ENCODE measurements around the gene LRBA. TPM values are rescaled to one million over a fixed set of nuclear protein-coding genes. Genes with fewer than 3 reads are reported as not detected.

Gene LRBA
- total RNA-seq, 3 donors from 2014 or later, result 26.9 to 138 (median 93.7) TPM

DNA sequence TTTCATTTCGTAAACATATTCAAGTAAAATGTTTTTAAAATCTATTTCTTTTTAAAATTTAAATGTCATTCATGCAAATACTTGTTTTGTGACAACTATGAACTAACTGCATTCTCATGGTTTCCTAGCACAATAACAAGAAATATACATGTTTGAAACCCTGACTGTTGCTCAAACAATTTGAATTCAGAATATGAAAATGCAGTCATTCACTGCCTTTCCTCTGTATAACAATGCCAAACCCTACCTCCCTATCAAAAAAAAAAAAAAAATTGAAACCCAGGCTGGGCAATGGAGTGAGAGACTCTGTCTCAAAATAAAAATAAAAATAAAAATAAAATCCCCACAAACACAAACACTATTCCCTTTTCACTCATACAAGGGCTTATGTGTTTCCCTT is 391.0 kb downstream of the LRBA start:
- TF ChIP-seq, protein P1, sequence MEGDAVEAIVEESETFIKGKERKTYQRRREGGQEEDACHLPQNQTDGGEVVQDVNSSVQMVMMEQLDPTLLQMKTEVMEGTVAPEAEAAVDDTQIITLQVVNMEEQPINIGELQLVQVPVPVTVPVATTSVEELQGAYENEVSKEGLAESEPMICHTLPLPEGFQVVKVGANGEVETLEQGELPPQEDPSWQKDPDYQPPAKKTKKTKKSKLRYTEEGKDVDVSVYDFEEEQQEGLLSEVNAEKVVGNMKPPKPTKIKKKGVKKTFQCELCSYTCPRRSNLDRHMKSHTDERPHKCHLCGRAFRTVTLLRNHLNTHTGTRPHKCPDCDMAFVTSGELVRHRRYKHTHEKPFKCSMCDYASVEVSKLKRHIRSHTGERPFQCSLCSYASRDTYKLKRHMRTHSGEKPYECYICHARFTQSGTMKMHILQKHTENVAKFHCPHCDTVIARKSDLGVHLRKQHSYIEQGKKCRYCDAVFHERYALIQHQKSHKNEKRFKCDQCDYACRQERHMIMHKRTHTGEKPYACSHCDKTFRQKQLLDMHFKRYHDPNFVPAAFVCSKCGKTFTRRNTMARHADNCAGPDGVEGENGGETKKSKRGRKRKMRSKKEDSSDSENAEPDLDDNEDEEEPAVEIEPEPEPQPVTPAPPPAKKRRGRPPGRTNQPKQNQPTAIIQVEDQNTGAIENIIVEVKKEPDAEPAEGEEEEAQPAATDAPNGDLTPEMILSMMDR (IDR thresholded peaks at IDR 0.05), result no peak
- TF ChIP-seq POLR2AphosphoS5 (IDR thresholded peaks at IDR 0.05), result no peak
- no peak for TF ChIP-seq POLR2A (IDR thresholded peaks at IDR 0.05)
- intact Hi-C loops (cut with DNase I; ENCODE audit: low total_unique reads), result no loop called here
- H3K27me3 ChIP-seq, result no peaks in the 10 kb centered on the region
- H3K9me3 ChIP-seq, result no peaks in the 10 kb centered on the region
- no peak overlapping the region for H3K4me3 ChIP-seq
- no peak overlapping the region for H3K27ac ChIP-seq
- no peak for DNase-seq (ENCODE audit: low spot score in 2 of 2)
- H3K4me1 ChIP-seq, result no peaks in the 10 kb centered on the region
- H3K36me3 ChIP-seq, result no peaks in the 10 kb centered on the region

DNA sequence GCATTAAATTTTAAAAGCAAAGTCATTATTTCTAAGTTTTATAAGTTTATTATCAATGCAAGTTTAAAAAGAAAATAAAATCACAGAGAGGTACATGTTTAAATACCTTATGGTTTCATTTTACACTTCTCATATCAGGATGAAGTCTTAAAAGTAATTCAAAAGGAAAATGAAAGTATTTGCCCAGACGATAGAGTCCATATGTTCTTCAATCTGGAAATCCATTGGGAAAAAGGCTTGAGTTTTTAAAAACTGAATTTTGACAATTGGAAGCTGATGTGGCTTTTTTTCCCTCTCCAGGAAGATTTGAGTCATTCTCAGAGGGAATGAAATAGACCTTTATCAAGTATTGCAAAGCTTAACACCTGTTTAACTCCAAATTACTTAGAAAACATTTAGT is 396.0 kb downstream of the LRBA start:
- Histone ChIP-seq H3K4me1 (no peaks in the 10 kb centered on the region), H3K9me3 (no peaks in the 10 kb centered on the region), H3K27ac (no peak overlapping the region), H3K27me3 (no peaks in the 10 kb centered on the region), H3K4me3 (no peak overlapping the region), H3K36me3 (no peaks in the 10 kb centered on the region)
- TF ChIP-seq POLR2A (IDR thresholded peaks at IDR 0.05) (no peak), POLR2AphosphoS5 (IDR thresholded peaks at IDR 0.05) (no peak)
- TF ChIP-seq, protein P1 (IDR thresholded peaks at IDR 0.05), result no peak
- intact Hi-C loops (cut with DNase I; ENCODE audit: low total_unique reads), result no loop called here
- no peak for DNase-seq (ENCODE audit: low spot score in 2 of 2)

DNA sequence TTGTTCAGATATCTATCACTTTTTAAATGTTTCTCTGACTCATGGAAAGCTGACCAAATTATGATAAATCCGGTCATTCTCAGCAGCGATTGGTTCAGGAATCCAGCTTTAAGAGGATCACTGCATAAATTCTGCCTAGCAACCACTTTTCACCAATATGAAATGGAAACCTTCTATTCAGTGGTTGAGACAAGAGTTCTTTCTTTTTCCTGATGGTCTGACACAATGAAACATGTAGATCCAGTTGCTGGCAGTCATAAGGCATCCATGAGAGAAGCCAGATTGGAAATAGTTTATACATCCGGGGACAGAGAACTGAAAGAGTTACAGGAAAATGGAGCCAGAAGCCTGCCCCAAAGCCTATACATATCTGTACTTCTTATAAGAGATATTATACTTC is 406.0 kb downstream of the LRBA start:
- H3K4me1 ChIP-seq, result no peaks in the 10 kb centered on the region
- H3K27me3 ChIP-seq, result no peaks in the 10 kb centered on the region
- H3K36me3 ChIP-seq, result no peaks in the 10 kb centered on the region
- TF ChIP-seq, protein P1 (IDR thresholded peaks at IDR 0.05), result no peak
- TF ChIP-seq POLR2A (IDR thresholded peaks at IDR 0.05), result no peak
- no peak for TF ChIP-seq POLR2AphosphoS5 (IDR thresholded peaks at IDR 0.05)
- H3K4me3 ChIP-seq, result no peak overlapping the region
- no peak overlapping the region for H3K27ac ChIP-seq
- intact Hi-C loops (cut with DNase I; ENCODE audit: low total_unique reads), result loop anchor here (2.0 kb wide), 1 partner anchor 48 kb away; no protein-coding TSS in a partner anchor
- no peak for DNase-seq (ENCODE audit: low spot score in 2 of 2)
- H3K9me3 ChIP-seq, result no peaks in the 10 kb centered on the region

DNA sequence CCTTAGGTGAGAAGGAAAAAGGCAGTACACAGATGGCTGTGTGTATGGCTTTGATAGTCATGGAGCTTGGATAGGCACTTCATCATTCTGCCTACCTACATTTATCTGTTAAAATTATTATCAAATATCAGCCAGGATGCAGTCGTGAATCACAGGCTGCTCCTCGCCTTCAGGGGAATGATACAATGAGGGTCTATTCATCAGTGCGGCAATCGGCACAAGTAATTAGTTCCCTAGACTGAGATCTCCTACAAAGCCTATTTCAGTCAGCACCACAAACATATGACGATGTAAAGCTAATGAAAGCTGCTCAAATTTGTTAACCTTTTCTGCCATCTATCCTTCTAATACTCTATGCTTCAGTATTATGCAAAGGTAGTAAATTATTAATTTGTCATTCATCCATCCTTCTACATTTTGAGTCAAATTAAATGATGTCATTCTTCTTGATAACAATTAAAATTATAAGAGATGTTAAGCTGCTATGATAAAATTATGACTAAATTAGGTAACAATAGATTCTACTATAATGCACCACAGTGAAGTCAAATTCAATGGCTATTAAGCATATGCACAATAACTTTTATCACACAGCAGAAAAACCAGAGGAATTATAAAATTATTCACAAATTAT is 414.2 kb downstream of the LRBA start:
- Histone ChIP-seq H3K27ac (no peak overlapping the region), H3K4me3 (no peak overlapping the region), H3K27me3 (no peaks in the 10 kb centered on the region), H3K4me1 (no peaks in the 10 kb centered on the region), H3K36me3 (no peaks in the 10 kb centered on the region), H3K9me3 (no peaks in the 10 kb centered on the region)
- no peak for TF ChIP-seq POLR2AphosphoS5 (IDR thresholded peaks at IDR 0.05)
- no peak for TF ChIP-seq POLR2A (IDR thresholded peaks at IDR 0.05)
- TF ChIP-seq, protein P1 (IDR thresholded peaks at IDR 0.05), result no peak
- intact Hi-C loops (cut with DNase I; ENCODE audit: low total_unique reads), result no loop called here
- no peak for DNase-seq (ENCODE audit: low spot score in 2 of 2)

DNA sequence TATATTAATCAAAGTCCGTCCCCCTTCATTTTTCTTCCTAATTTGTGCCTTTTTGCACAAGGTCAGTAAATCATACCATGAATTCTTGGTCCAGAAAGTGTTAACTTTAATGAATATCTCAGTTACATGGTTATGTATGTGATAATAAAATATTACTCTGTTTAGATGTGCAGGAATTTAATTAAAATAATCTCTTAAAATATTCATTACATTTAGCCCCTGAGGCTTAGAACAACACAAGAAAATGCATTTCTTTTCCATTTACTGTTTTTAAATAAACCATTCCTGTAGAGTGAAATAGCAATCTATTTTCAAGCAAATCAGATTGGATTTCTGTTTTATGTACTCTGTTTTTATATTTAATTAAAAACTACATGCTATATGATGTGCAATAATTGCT is 415.5 kb downstream of the LRBA start:
- H3K27me3 ChIP-seq, result no peaks in the 10 kb centered on the region
- no peak overlapping the region for H3K27ac ChIP-seq
- TF ChIP-seq, protein P1 (IDR thresholded peaks at IDR 0.05), result no peak
- TF ChIP-seq POLR2AphosphoS5 (IDR thresholded peaks at IDR 0.05), result no peak
- TF ChIP-seq POLR2A (IDR thresholded peaks at IDR 0.05), result no peak
- no peak overlapping the region for H3K4me3 ChIP-seq
- intact Hi-C loops (cut with DNase I; ENCODE audit: low total_unique reads), result no loop called here
- H3K36me3 ChIP-seq, result no peaks in the 10 kb centered on the region
- no peak for DNase-seq (ENCODE audit: low spot score in 2 of 2)
- H3K9me3 ChIP-seq, result no peaks in the 10 kb centered on the region
- no peaks in the 10 kb centered on the region for H3K4me1 ChIP-seq

Data from breast epithelium (tissue), 4 donors.